Measurements from ENCODE around the gene VTCN1. TPM values are rescaled to one million over a fixed set of nuclear protein-coding genes. Genes with fewer than 3 reads are reported as not detected.

VTCN1 gene
- polyA plus RNA-seq, 3 donors: not detected

DNA sequence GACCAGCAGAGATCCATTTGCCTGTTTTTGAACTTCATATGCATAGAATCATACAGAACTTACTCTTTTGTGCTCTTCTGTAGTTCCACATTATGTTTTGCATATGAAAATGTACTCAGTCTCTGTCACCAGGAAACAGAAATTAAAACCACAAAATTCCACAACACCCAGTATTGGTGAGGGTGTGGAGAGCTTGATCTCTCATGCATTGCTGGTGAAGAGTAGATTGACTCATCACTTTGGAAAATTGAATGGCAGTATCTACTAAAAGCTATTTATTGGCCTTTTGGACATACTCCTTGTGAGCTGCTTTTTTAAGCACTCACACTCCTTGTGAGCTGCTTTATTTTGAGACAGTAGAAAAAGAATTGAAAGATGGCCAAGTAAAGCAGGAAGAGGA is 43.3 kb downstream of the VTCN1 start:
- TF ChIP-seq, protein P1, sequence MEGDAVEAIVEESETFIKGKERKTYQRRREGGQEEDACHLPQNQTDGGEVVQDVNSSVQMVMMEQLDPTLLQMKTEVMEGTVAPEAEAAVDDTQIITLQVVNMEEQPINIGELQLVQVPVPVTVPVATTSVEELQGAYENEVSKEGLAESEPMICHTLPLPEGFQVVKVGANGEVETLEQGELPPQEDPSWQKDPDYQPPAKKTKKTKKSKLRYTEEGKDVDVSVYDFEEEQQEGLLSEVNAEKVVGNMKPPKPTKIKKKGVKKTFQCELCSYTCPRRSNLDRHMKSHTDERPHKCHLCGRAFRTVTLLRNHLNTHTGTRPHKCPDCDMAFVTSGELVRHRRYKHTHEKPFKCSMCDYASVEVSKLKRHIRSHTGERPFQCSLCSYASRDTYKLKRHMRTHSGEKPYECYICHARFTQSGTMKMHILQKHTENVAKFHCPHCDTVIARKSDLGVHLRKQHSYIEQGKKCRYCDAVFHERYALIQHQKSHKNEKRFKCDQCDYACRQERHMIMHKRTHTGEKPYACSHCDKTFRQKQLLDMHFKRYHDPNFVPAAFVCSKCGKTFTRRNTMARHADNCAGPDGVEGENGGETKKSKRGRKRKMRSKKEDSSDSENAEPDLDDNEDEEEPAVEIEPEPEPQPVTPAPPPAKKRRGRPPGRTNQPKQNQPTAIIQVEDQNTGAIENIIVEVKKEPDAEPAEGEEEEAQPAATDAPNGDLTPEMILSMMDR (IDR thresholded peaks at IDR 0.05): no peak
- H3K4me3 ChIP-seq (replicated peaks in 1 of 3; ENCODE audit: low read depth in 2 of 3, low read length in 3 of 3): no peak overlapping the region
- DNase-seq: no peak
- no peaks in the 10 kb centered on the region for H3K4me1 ChIP-seq (ENCODE audit: control insufficient read depth in 1 of 2, insufficient read depth in 2 of 2, low read length in 2 of 2)
- H3K9me3 Mint-ChIP-seq: peaks cover 0 to 12% (median 4%) of the 10 kb centered on the region in 7 donors
- H3K4me3 Mint-ChIP-seq: no peak overlapping the region
- H3K27ac ChIP-seq (ENCODE audit: low read depth in 1 of 2, low read length in 2 of 2): no peak overlapping the region
- H2AFZ ChIP-seq (ENCODE audit: insufficient read depth, low read depth, low read length, poor library complexity, severe bottlenecking): no peak overlapping the region
- H3K9me3 ChIP-seq (replicated peaks in 1 of 2; ENCODE audit: control insufficient read depth in 1 of 2, insufficient read depth in 1 of 2, low read length in 2 of 2): no peaks in the 10 kb centered on the region
- no peaks in the 10 kb centered on the region for H3K79me2 ChIP-seq (ENCODE audit: insufficient read depth, low read length)
- no peak overlapping the region for H3K27ac Mint-ChIP-seq
- peaks cover 0 to 3% (median 3%) of the 10 kb centered on the region in 3 donors for H3K27me3 Mint-ChIP-seq (ENCODE audit: low read depth in 3 of 3)
- H3K4me1 Mint-ChIP-seq: no peaks in the 10 kb centered on the region
- no peak overlapping the region for H3K4me2 ChIP-seq (replicated peaks; ENCODE audit: extremely low read depth, low read length, poor library complexity, severe bottlenecking)
- no peaks in the 10 kb centered on the region for H3K36me3 ChIP-seq (replicated peaks in 1 of 2; ENCODE audit: control insufficient read depth in 1 of 2, insufficient read depth in 2 of 2, low read length in 2 of 2)
- no peaks in the 10 kb centered on the region for H3K27me3 ChIP-seq (ENCODE audit: control insufficient read depth in 2 of 2, insufficient read depth in 2 of 2, low read length in 2 of 2)
- no peak overlapping the region for H3K9ac ChIP-seq (ENCODE audit: insufficient read depth, low read length, poor library complexity, severe bottlenecking)
- H4K20me1 ChIP-seq (ENCODE audit: insufficient read depth, low read length): no peaks in the 10 kb centered on the region
- intact Hi-C loops (cut with micrococcal nuclease): no loop called here
- no peaks in the 10 kb centered on the region for H3K36me3 Mint-ChIP-seq

DNA sequence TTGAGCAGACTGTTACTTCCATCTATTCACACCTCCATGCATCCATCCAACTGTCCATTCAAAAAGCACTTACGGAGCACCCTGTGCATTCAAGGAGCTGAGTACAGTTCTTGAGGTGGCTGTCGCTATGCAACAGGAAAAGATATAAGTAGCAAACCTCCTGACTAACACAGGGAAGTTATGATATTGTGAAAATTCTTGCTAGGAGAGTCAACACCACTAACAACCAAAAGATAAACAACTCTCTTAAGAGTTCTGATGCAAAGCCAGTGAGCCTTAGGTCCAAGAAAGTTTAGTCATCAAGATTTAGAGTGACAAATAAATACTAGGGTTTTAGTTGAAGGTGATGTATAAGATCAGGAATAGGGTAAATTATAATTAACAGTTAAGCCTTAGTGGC is 44.7 kb downstream of the VTCN1 start:
- H3K4me1 Mint-ChIP-seq: no peaks in the 10 kb centered on the region
- H3K27ac Mint-ChIP-seq: no peak overlapping the region
- intact Hi-C loops (cut with micrococcal nuclease): no loop called here
- H3K9me3 Mint-ChIP-seq: peaks cover 0 to 12% (median 3%) of the 10 kb centered on the region in 7 donors
- no CpG with 5 or more reads among the region's 2 CpGs for WGBS (ENCODE audit: insufficient coverage)
- TF ChIP-seq, protein P1 (IDR thresholded peaks at IDR 0.05): no peak
- H3K79me2 ChIP-seq (ENCODE audit: insufficient read depth, low read length): no peaks in the 10 kb centered on the region
- no peak overlapping the region for H3K4me3 ChIP-seq (replicated peaks in 1 of 3; ENCODE audit: low read depth in 2 of 3, low read length in 3 of 3)
- no peaks in the 10 kb centered on the region for H3K4me1 ChIP-seq (ENCODE audit: control insufficient read depth in 1 of 2, insufficient read depth in 2 of 2, low read length in 2 of 2)
- H3K27me3 ChIP-seq (ENCODE audit: control insufficient read depth in 2 of 2, insufficient read depth in 2 of 2, low read length in 2 of 2): no peaks in the 10 kb centered on the region
- no peak overlapping the region for H3K27ac ChIP-seq (ENCODE audit: low read depth in 1 of 2, low read length in 2 of 2)
- no peaks in the 10 kb centered on the region for H3K9me3 ChIP-seq (replicated peaks in 1 of 2; ENCODE audit: control insufficient read depth in 1 of 2, insufficient read depth in 1 of 2, low read length in 2 of 2)
- H3K27me3 Mint-ChIP-seq (ENCODE audit: low read depth in 3 of 3): peaks cover 0 to 3% (median 2%) of the 10 kb centered on the region in 3 donors
- no peak for DNase-seq
- no peak overlapping the region for H3K4me3 Mint-ChIP-seq
- H3K36me3 Mint-ChIP-seq: no peaks in the 10 kb centered on the region
- H3K36me3 ChIP-seq (replicated peaks in 1 of 2; ENCODE audit: control insufficient read depth in 1 of 2, insufficient read depth in 2 of 2, low read length in 2 of 2): no peaks in the 10 kb centered on the region
- H3K4me2 ChIP-seq (replicated peaks; ENCODE audit: extremely low read depth, low read length, poor library complexity, severe bottlenecking): no peak overlapping the region
- no peak overlapping the region for H2AFZ ChIP-seq (ENCODE audit: insufficient read depth, low read depth, low read length, poor library complexity, severe bottlenecking)
- no peaks in the 10 kb centered on the region for H4K20me1 ChIP-seq (ENCODE audit: insufficient read depth, low read length)
- no peak overlapping the region for H3K9ac ChIP-seq (ENCODE audit: insufficient read depth, low read length, poor library complexity, severe bottlenecking)
